Uterus (tissue), 4 donors: ENCODE data around the gene GNAT1. TPM values are rescaled to one million over a fixed set of nuclear protein-coding genes. Genes with fewer than 3 reads are reported as not detected.
A peak's percentile ranks its signal among the peaks of the same experiment; 100 is the strongest.

Experiments
- DNase-seq, 2 donors: peaks; one replicate each; pipeline ENCODE4 v3.0.0-alpha.2; 2019 to 2020
- H3K27ac ChIP-seq, 2 donors: fragments of 200-600 bp; sonication (generic); 1 replicate in 1 of 2; 2 replicates in 1 of 2; pipeline ENCODE4 v1.5.1; 2016 to 2018
- H3K27me3 ChIP-seq, 2 donors: fragments of 200-600 bp; sonication (generic); one replicate each; pipeline ENCODE4 v1.5.1; 2018 to 2019; ENCODE audit warnings: control low read depth in 1 of 2
- H3K36me3 ChIP-seq, 2 donors: fragments of 200-600 bp; sonication (generic); one replicate each; pipeline ENCODE4 v1.5.1; 2019; ENCODE audit warnings: control low read depth in 1 of 2
- H3K4me1 ChIP-seq, 2 donors: fragments of 200-600 bp; sonication (generic); one replicate each; pipeline ENCODE4 v1.5.1; 2018 to 2019; ENCODE audit warnings: control low read depth in 1 of 2
- H3K4me3 ChIP-seq, 2 donors: fragments of 200-600 bp; sonication (generic); 1 replicate in 1 of 2; 2 replicates in 1 of 2; pipeline ENCODE4 v1.5.1; 2018 to 2019; ENCODE audit warnings: mild to moderate bottlenecking in 1 of 2
- H3K9me3 ChIP-seq, 2 donors: fragments of 200-600 bp; sonication (generic); one replicate each; pipeline ENCODE4 v1.5.1; 2019; ENCODE audit warnings: control low read depth in 1 of 2
- POLR2A ChIP-seq, 2 donors: fragments of 450-650 bp; IDR thresholded peaks; one replicate each; pipeline ENCODE4 v1.6.1; 2016; ENCODE audit warnings: antibody characterized with exemption in 2 of 2, mild to moderate bottlenecking in 1 of 2, moderate library complexity in 1 of 2
- intact Hi-C: fragments of 100-400 bp; cut with DNase I; formaldehyde crosslinking; loops from one replicate; pipeline ENCODE4 v1.15.1; 2023; ENCODE audit warnings: low total_unique reads
- total RNA-seq, 4 donors: library from RNA; depleted of rRNA in 3 of 4; stranded (reverse); fragments of >200 nt in 3 of 4; gene quantifications; one replicate each; pipeline versions ENCODE4 v1.1.0 to v1.2.4, GENCODE V29; 2014 to 2023
- TF ChIP-seq, protein P1 (sequence below), 4 experiments: fragments of 200-600 bp in 2 of 4; fragments of 450-650 bp in 2 of 4; sonication (generic) in 2 of 4; IDR thresholded peaks; one replicate each; pipeline ENCODE4 v1.5.1; 2016 to 2019; ENCODE audit warnings: antibody characterized with exemption in 4 of 4, mild to moderate bottlenecking in 2 of 4, moderate library complexity in 1 of 4
- donor health status: DM: yes; HTN: yes; CAD: no.

The GNAT1 gene
- total RNA-seq, 4 donors from 2014 or later, result not detected

GRCh38 chr3:50238549-50239026 lies 47.2 kb downstream of the GNAT1 start:
- Histone ChIP-seq H3K4me3 (peak overlapping the region; percentile 72 to 91), H3K36me3 (no peaks in the 10 kb centered on the region), H3K27ac (peak overlapping the region; percentile 91 to 99), H3K27me3 (no peaks in the 10 kb centered on the region), H3K9me3 (no peaks in the 10 kb centered on the region), H3K4me1 (peaks cover 6 to 34% of the 10 kb centered on the region in 2 donors)
- intact Hi-C loops, result no loop called here
- peak; percentile 70 to 75 for DNase-seq
- no peak for TF ChIP-seq POLR2A (IDR thresholded peaks at IDR 0.05)
- TF ChIP-seq, protein P1, sequence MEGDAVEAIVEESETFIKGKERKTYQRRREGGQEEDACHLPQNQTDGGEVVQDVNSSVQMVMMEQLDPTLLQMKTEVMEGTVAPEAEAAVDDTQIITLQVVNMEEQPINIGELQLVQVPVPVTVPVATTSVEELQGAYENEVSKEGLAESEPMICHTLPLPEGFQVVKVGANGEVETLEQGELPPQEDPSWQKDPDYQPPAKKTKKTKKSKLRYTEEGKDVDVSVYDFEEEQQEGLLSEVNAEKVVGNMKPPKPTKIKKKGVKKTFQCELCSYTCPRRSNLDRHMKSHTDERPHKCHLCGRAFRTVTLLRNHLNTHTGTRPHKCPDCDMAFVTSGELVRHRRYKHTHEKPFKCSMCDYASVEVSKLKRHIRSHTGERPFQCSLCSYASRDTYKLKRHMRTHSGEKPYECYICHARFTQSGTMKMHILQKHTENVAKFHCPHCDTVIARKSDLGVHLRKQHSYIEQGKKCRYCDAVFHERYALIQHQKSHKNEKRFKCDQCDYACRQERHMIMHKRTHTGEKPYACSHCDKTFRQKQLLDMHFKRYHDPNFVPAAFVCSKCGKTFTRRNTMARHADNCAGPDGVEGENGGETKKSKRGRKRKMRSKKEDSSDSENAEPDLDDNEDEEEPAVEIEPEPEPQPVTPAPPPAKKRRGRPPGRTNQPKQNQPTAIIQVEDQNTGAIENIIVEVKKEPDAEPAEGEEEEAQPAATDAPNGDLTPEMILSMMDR (IDR thresholded peaks at IDR 0.05), result no peak

DNA sequence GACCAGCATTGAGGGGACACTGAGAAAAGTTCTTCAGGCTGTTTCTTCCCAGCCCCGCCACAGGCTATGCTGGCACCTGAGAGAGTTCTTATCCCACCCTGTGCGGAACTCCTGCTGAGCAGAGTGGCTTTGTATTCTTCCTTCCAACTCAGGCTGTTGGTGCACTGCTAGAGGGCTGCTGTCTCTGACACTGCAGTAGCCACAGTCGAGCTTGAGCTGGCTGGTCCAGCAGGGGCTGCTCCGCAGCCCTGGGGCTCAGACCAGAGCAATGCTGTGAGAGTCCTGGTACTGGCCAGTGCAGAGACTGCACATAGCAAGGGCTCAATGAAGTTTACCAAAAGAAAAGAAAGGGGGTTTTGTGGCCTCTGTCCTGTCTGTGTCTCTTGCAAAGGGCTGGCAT lies 48.2 kb downstream of the GNAT1 start:
- peak overlapping the region; percentile 91 to 99 for H3K27ac ChIP-seq
- H3K36me3 ChIP-seq, result no peaks in the 10 kb centered on the region
- TF ChIP-seq POLR2A (IDR thresholded peaks at IDR 0.05), result no peak
- TF ChIP-seq, protein P1 (IDR thresholded peaks at IDR 0.05), result no peak
- intact Hi-C loops, result no loop called here
- no peak overlapping the region for H3K4me3 ChIP-seq
- H3K27me3 ChIP-seq, result no peaks in the 10 kb centered on the region
- no peaks in the 10 kb centered on the region for H3K9me3 ChIP-seq
- peaks cover 6 to 42% of the 10 kb centered on the region in 2 donors for H3K4me1 ChIP-seq
- DNase-seq, result no peak

DNA sequence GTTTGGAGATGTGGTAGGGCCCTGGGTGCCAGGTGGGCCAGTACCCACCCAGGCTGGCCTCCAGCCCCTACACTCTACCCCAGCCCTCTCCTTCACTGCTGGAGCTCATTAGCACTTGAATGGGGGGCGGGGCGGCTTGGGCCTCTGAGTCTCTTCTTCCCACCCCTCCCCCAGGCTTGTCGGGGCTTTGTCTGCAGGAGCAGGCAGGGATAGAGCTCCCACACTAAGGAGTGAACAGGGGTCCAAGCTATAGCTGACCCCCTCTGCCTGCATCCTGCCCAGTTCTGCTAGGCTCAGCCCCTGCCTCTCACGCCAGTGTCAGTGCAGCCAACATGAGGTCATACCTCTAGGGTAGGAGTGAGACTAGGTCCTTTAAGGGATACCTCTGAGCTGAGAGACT lies 49.8 kb downstream of the GNAT1 start:
- Histone ChIP-seq H3K36me3 (no peaks in the 10 kb centered on the region), H3K27ac (peak overlapping the region; percentile 67 to 99), H3K27me3 (no peaks in the 10 kb centered on the region), H3K9me3 (no peaks in the 10 kb centered on the region), H3K4me1 (peaks cover 6 to 57% of the 10 kb centered on the region in 2 donors), H3K4me3 (no peak overlapping the region)
- no peak for DNase-seq
- TF ChIP-seq, protein P1 (IDR thresholded peaks at IDR 0.05), result no peak
- TF ChIP-seq POLR2A (IDR thresholded peaks at IDR 0.05), result no peak
- intact Hi-C loops, result no loop called here

DNA sequence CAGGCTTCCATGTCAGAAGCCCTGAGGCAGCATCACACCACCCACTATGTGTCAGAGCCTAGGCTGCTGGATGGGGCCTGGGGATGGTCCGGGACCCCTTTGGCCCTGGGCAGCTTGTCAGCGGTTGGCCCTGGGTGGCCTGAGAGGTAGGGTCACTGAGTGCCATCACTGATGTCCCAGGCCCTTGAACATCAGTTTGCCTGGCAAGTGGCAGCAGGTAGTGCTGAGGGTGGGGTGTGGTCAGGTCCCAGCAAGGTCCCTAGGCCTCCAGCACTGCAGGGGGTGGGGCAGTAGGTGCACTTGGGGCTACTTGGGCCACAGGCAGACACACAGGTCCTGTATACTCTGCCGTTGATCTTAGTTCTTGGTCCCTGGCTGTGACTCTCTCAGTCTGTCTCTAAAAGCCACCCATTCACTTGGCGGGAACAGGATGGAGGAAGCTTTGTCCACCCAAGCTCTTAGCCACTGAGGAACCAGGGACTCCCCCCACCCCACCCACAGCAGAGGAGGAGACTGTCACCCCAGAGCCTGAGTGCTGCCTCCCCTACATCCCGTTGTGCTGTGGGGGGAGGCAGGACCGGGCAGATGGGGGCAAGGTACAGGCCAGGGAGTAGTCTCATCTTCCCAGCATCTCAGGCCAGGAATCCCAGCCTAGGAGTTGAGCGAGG lies 50.4 kb downstream of the GNAT1 start:
- peak overlapping the region; percentile 67 to 99 for H3K27ac ChIP-seq
- no peaks in the 10 kb centered on the region for H3K27me3 ChIP-seq
- no peaks in the 10 kb centered on the region for H3K9me3 ChIP-seq
- no peak for TF ChIP-seq POLR2A (IDR thresholded peaks at IDR 0.05)
- TF ChIP-seq, protein P1 (IDR thresholded peaks at IDR 0.05), result no peak
- H3K4me3 ChIP-seq, result no peak overlapping the region
- H3K4me1 ChIP-seq, result peaks cover 6 to 64% of the 10 kb centered on the region in 2 donors
- no peak for DNase-seq
- H3K36me3 ChIP-seq, result no peaks in the 10 kb centered on the region
- intact Hi-C loops, result no loop called here

- intact Hi-C loops, result no loop called here
- no peaks in the 10 kb centered on the region for H3K9me3 ChIP-seq
- H3K4me1 ChIP-seq, result peaks cover 6 to 65% of the 10 kb centered on the region in 2 donors
- H3K27ac ChIP-seq, result peak overlapping the region; percentile 67 to 99
- TF ChIP-seq, protein P1 (IDR thresholded peaks at IDR 0.05), result no peak
- TF ChIP-seq POLR2A (IDR thresholded peaks at IDR 0.05), result no peak
- H3K4me3 ChIP-seq, result no peak overlapping the region
- no peaks in the 10 kb centered on the region for H3K36me3 ChIP-seq
- H3K27me3 ChIP-seq, result no peaks in the 10 kb centered on the region
- no peak for DNase-seq
Measured at GRCh38 chr3:50242381-50242770, 51.0 kb downstream of the GNAT1 start.
